ENCODE data around the gene ACVRL1.

The ACVRL1 gene

GRCh38 chr12:51917041-51917590 is 9.8 kb downstream of the ACVRL1 start:
- DNase-seq (ENCODE audit: low read depth): no peak

- DNase-seq (ENCODE audit: low read depth): no peak
Observed at GRCh38 chr12:51917746-51918453, 10.6 kb downstream of the ACVRL1 start.

GRCh38 chr12:51920046-51920445 is 12.7 kb downstream of the ACVRL1 start:
- no peak for DNase-seq (ENCODE audit: low read depth)

- no peak for DNase-seq (ENCODE audit: low read depth)
Observed at GRCh38 chr12:51921017-51921725, 13.9 kb downstream of the ACVRL1 start.

GRCh38 chr12:51922146-51922545 is 14.8 kb downstream of the ACVRL1 start:
- no peak for DNase-seq (ENCODE audit: low read depth)

- DNase-seq (ENCODE audit: low read depth): no peak
Observed at GRCh38 chr12:51922762-51923505, 15.6 kb downstream of the ACVRL1 start.

GRCh38 chr12:51923506-51924365 is 16.4 kb downstream of the ACVRL1 start:
- no peak for DNase-seq (ENCODE audit: low read depth)

- no peak for DNase-seq (ENCODE audit: low read depth)
Observed at GRCh38 chr12:51924551-51925319, 17.4 kb downstream of the ACVRL1 start.

GRCh38 chr12:51925346-51926063 is 18.2 kb downstream of the ACVRL1 start:
- DNase-seq (ENCODE audit: low read depth): no peak

- DNase-seq (ENCODE audit: low read depth): peak; percentile 83
Observed at GRCh38 chr12:51926064-51926632, 18.8 kb downstream of the ACVRL1 start.

GRCh38 chr12:51926718-51927117 is 19.4 kb downstream of the ACVRL1 start:
- DNase-seq (ENCODE audit: low read depth): no peak

GRCh38 chr12:51932218-51933076 is 25.1 kb downstream of the ACVRL1 start:
- DNase-seq (ENCODE audit: low read depth): no peak

GRCh38 chr12:51934080-51934479 is 26.8 kb downstream of the ACVRL1 start:
- no peak for DNase-seq (ENCODE audit: low read depth)

GRCh38 chr12:51937926-51938325 is 30.6 kb downstream of the ACVRL1 start:
- DNase-seq (ENCODE audit: low read depth): no peak

- DNase-seq (ENCODE audit: low read depth): no peak
Observed at GRCh38 chr12:51938726-51939125, 31.4 kb downstream of the ACVRL1 start.

GRCh38 chr12:51941011-51941581 is 33.8 kb downstream of the ACVRL1 start:
- DNase-seq (ENCODE audit: low read depth): no peak

- no peak for DNase-seq (ENCODE audit: low read depth)
Observed at GRCh38 chr12:51941604-51942003, 34.3 kb downstream of the ACVRL1 start.

GRCh38 chr12:51942056-51942455 is 34.8 kb downstream of the ACVRL1 start:
- DNase-seq (ENCODE audit: low read depth): no peak
